ENCODE results near the gene CENATAC. TPM values are rescaled to one million over a fixed set of nuclear protein-coding genes. Genes with fewer than 3 reads are reported as not detected.
"Not testable (repeated sequence)": the region's sequence is repeated elsewhere in the genome, so short reads cannot be mapped to it uniquely, and the experiment has no call there.

CENATAC gene
- total RNA-seq, 1 experiment from 2014 or later = 18.0 TPM

GRCh38 chr11:119046489-119046888 lies 48.6 kb downstream of the CENATAC start:
- no peak for DNase-seq
- Histone ChIP-seq H3K4me3 (ENCODE audit: insufficient read depth, low read depth, low read length) (no peak overlapping the region), H3K36me3 (replicated peaks; ENCODE audit: control insufficient read depth, insufficient read depth, low read length) (peaks cover 44% of the 10 kb centered on the region), H3K27me3 (ENCODE audit: control insufficient read depth, insufficient read depth, low read length) (no peaks in the 10 kb centered on the region)

GRCh38 chr11:119047205-119047604 lies 49.3 kb downstream of the CENATAC start:
- Histone ChIP-seq H3K4me3 (ENCODE audit: insufficient read depth, low read depth, low read length) (no peak overlapping the region), H3K36me3 (replicated peaks; ENCODE audit: control insufficient read depth, insufficient read depth, low read length) (peaks cover 52% of the 10 kb centered on the region), H3K27me3 (ENCODE audit: control insufficient read depth, insufficient read depth, low read length) (no peaks in the 10 kb centered on the region)
- no peak for DNase-seq

- no peaks in the 10 kb centered on the region for H3K27me3 ChIP-seq (ENCODE audit: control insufficient read depth, insufficient read depth, low read length)
- peaks cover 63% of the 10 kb centered on the region for H3K36me3 ChIP-seq (replicated peaks; ENCODE audit: control insufficient read depth, insufficient read depth, low read length)
- DNase-seq = no peak
- no peak overlapping the region for H3K4me3 ChIP-seq (ENCODE audit: insufficient read depth, low read depth, low read length)
Measured at GRCh38 chr11:119048644-119049043, 50.7 kb downstream of the CENATAC start.

DNA sequence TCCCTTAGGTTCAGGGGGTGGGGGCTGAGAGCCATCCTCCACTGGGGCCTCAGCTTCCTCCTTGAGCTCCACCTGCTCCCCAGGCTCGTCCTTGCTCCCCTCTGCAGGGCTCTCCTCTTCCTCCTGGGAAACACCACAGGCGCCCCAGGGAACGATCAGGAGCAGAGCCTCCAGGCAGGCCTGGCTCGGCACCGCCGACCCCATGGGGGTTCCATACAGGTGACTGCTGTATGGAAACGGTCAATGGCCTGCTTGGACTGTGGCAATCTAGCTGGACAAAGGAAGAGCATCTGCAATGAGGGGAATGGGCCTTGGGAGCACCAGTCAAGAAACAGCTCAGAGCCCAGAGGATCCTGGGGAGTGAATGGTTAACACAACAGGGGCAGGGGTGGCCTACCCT lies 51.1 kb downstream of the CENATAC start:
- no peak for DNase-seq
- Histone ChIP-seq H3K36me3 (replicated peaks; ENCODE audit: control insufficient read depth, insufficient read depth, low read length) (peaks cover 67% of the 10 kb centered on the region), H3K27me3 (ENCODE audit: control insufficient read depth, insufficient read depth, low read length) (no peaks in the 10 kb centered on the region), H3K4me3 (ENCODE audit: insufficient read depth, low read depth, low read length) (no peak overlapping the region)

DNA sequence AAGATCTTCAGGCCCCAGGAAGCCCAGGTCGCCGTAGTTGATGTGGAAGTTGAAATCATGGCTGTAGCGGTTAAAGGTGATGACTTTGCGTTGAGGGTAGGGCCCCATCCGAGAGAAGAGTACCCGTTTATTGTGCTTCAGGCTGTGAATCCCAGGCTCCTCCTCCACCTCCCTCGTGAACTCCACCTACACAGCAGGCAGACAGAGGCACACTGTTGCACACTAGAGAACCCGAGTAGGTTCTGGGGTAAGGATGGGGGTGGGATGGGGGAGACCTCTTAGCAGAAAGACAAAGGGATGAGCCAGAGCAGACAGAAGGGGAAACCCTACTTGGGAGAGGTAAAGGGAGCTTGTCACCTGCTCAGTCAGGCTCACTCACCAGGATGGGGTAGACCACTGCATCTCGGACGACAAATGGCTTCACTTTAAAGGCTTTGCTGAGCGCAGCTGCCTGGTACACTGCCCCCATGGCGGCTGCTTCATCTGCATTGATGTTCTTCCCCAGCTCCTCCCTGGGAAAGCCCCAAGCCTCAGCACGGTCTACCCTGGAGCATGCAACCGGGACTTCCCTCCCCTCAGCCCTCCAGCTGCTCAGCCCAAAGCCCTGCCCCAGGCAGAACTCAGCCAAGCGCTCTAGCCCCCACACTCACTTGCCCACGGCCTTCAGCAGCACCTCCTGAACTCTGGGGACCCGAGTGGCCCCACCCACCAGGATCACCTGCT lies 53.7 kb downstream of the CENATAC start:
- H3K4me3 ChIP-seq (ENCODE audit: insufficient read depth, low read depth, low read length) = no peak overlapping the region
- no peak for DNase-seq
- H3K36me3 ChIP-seq (replicated peaks; ENCODE audit: control insufficient read depth, insufficient read depth, low read length) = peaks cover 69% of the 10 kb centered on the region
- H3K27me3 ChIP-seq (ENCODE audit: control insufficient read depth, insufficient read depth, low read length) = no peaks in the 10 kb centered on the region

DNA sequence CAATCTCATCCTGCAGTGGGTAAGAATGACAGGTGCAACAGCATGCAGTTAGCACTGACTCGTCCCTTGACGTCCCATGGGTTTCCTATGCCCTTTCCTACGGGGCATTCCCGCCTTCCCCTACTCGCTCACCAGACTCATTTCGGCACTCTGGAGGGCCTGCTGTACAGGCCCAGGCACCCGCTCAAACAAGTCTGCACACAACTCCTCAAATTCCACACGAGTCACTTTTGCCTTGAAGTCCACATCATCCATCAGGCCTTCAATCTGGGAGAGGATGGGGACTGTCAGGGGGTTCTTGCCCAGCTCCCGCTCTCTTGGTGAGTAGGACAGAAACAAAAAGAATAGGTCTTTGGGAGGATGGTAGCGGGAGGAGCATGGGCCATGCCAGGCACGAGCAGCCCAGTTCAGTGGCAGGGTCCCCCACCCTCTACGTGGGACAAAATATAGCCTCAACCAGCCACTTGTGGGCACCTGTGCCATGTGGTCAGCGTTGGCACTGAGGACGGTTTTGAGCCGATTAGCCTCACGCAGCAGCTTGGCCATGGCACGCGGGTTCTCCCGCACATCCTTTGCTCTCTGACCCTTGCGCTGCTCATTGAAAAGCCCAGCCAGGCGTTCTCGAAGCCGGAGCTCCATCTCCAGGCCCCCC lies 54.4 kb downstream of the CENATAC start:
- no peaks in the 10 kb centered on the region for H3K27me3 ChIP-seq (ENCODE audit: control insufficient read depth, insufficient read depth, low read length)
- no peak overlapping the region for H3K4me3 ChIP-seq (ENCODE audit: insufficient read depth, low read depth, low read length)
- peaks cover 66% of the 10 kb centered on the region for H3K36me3 ChIP-seq (replicated peaks; ENCODE audit: control insufficient read depth, insufficient read depth, low read length)
- no peak for DNase-seq

- peaks cover 48% of the 10 kb centered on the region for H3K36me3 ChIP-seq (replicated peaks; ENCODE audit: control insufficient read depth, insufficient read depth, low read length)
- no peak overlapping the region for H3K4me3 ChIP-seq (ENCODE audit: insufficient read depth, low read depth, low read length)
- no peak for DNase-seq
- H3K27me3 ChIP-seq (ENCODE audit: control insufficient read depth, insufficient read depth, low read length) = no peaks in the 10 kb centered on the region
Measured at GRCh38 chr11:119054418-119054817, 56.5 kb downstream of the CENATAC start.

GRCh38 chr11:119055901-119056300 lies 58.0 kb downstream of the CENATAC start:
- H3K36me3 ChIP-seq (replicated peaks; ENCODE audit: control insufficient read depth, insufficient read depth, low read length) = peaks cover 43% of the 10 kb centered on the region
- peak; percentile 50 for DNase-seq
- peak overlapping the region; percentile 83 for H3K4me3 ChIP-seq (ENCODE audit: insufficient read depth, low read depth, low read length)
- H3K27me3 ChIP-seq (ENCODE audit: control insufficient read depth, insufficient read depth, low read length) = no peaks in the 10 kb centered on the region

DNA sequence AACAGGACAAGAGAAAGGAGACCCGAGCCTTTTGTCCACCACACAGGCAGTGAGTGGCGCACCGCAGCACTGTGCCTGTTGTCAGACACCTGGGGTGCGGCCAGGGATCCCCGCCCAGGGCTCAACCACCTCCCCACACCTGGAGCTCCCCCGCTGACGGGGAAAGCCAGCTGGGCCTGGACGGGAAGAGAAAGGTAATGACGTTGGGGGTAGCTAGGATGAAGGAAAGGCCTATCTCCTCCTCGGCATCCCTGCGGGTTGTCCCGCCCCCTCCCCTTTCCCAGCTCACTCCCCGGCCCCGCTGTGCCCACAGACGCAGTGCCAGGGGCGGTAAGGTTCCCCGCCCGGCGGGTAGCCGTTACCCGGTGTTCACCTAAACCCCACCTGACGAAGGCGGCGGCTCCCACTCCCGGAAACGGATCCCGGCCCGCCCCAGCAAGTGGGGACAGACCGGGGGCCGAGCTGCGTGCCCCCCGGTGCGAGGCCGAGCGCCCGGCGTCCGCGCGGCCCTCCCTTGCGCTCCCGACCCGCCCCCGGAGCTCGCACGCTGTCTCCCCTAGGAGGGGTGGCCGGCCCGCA lies 58.6 kb downstream of the CENATAC start:
- peak; percentile 92 for DNase-seq
- peaks cover 37% of the 10 kb centered on the region for H3K36me3 ChIP-seq (replicated peaks; ENCODE audit: control insufficient read depth, insufficient read depth, low read length)
- H3K27me3 ChIP-seq (ENCODE audit: control insufficient read depth, insufficient read depth, low read length) = no peaks in the 10 kb centered on the region
- peak overlapping the region; percentile 83 for H3K4me3 ChIP-seq (ENCODE audit: insufficient read depth, low read depth, low read length)

DNA sequence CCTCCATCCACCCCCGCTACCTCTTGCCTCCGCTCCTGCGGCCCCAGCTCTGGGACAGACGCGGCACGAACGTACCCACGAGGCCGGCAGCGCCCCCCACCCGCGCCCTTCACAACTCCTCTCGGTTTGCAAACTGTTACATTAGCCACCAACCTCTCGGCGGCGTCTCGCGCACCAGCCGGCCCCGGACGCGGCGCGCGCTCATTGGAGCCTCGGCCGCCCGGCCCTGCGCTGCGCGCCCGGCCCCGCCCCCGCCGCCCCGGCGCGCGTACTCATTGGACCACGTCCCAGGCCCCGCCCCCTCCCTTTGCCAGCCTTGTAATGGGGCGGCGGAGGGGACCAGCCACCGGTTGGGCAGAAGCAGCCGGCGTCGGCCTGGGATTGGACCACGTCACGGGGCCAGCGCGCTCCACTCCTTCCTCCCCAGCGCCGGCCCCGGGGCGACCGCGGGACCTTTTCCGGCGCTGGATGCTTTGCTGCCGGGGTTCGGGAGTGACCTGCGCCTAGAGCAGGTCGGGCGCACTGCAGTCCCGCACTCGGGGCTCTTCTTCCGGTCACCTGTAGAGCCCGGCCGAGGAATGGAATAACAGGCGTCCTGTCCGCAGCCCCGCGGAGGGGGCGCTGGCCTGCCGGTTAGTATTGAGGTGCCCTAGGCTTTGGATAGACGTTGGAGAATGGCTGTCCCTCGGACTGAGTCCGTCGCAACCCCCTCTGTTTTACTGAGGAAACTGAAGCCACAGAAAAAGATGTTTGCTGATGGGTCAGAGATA lies 59.2 kb downstream of the CENATAC start, which contains the start of gene HYOU1:
HYOU1 (minus strand) TSS at position 206 of the 770 bp plus-strand sequence. CDS start 1,045 bp downstream, outside the sequence.
- Histone ChIP-seq H3K4me3 (ENCODE audit: insufficient read depth, low read depth, low read length) (peak within 1 kb of the TSS; percentile 83), H3K27me3 (ENCODE audit: control insufficient read depth, insufficient read depth, low read length) (no peaks in the 10 kb centered on the region), H3K36me3 (replicated peaks; ENCODE audit: control insufficient read depth, insufficient read depth, low read length) (peaks cover 30% of the 10 kb centered on the region)
- peak; percentile 100 for DNase-seq

DNA sequence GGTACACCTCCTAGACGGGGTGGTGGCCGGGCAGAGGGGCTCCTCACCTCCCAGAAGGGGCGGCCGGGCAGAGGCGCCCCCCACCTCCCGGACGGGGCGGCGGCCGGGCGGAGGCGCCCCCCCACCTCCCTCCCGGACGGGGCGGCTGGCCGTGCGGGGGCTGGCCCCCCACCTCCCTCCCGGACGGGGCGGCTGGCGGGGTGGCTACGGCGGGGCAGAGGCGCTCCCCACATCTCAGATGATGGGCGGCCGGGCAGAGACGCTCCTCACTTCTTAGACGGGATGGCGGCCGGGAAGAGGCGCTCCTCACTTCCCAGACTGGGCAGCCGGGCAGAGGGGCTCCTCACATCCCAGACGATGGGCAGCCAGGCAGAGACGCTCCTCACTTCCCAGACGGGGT lies 61.2 kb downstream of the CENATAC start:
- H3K36me3 ChIP-seq (replicated peaks; ENCODE audit: control insufficient read depth, insufficient read depth, low read length) = peaks cover 14% of the 10 kb centered on the region
- not testable (repeated sequence) for H3K27me3 ChIP-seq (ENCODE audit: control insufficient read depth, insufficient read depth, low read length); DNase-seq

DNA sequence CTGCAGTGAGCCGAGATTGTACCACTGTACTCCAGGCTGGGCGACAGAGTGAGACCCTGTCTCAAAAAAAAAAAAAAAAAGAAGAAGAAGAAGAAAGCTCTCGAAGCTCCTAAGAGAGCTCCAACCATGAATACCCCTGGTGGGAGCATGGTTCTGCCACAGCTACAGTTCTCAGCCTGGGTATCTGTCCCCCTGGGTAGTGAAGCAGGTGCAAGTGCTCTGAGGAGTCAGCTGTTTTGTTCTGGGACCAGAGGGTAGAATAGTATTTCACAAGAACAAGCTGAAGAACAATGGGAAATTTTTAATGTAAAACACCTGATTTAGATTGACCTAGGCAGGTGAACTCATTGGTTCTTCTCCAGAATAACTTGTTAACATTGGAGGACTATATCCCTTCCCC lies 63.3 kb downstream of the CENATAC start:
- DNase-seq = no peak
- H3K4me3 ChIP-seq (ENCODE audit: insufficient read depth, low read depth, low read length) = no peak overlapping the region
- no peaks in the 10 kb centered on the region for H3K27me3 ChIP-seq (ENCODE audit: control insufficient read depth, insufficient read depth, low read length)
- no peaks in the 10 kb centered on the region for H3K36me3 ChIP-seq (replicated peaks; ENCODE audit: control insufficient read depth, insufficient read depth, low read length)

More for the DNA sequence above, 61.2 kb downstream of the CENATAC start:
- not testable (repeated sequence) for H3K4me3 ChIP-seq (ENCODE audit: insufficient read depth, low read depth, low read length)

DNA sequence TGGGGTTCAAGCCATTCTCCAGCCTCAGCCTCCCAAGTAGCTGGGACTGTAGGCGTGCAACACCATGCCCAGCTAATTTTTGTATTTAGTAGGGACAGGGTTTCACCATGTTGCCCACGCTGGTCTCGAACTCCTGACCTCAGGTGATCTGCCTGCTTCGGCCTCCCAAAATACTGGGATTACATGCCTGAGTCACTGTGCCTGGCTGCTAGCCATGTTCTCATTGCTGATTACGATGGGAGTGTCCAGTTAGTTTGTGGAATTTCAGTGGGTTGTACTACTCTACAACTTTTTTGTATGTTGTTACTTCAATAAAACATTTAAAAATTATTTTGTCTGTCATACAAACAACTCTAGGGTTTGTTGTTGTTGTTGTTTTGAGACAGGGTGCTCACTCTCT lies 64.8 kb downstream of the CENATAC start:
- no peak for DNase-seq
- no peaks in the 10 kb centered on the region for H3K36me3 ChIP-seq (replicated peaks; ENCODE audit: control insufficient read depth, insufficient read depth, low read length)

DNA sequence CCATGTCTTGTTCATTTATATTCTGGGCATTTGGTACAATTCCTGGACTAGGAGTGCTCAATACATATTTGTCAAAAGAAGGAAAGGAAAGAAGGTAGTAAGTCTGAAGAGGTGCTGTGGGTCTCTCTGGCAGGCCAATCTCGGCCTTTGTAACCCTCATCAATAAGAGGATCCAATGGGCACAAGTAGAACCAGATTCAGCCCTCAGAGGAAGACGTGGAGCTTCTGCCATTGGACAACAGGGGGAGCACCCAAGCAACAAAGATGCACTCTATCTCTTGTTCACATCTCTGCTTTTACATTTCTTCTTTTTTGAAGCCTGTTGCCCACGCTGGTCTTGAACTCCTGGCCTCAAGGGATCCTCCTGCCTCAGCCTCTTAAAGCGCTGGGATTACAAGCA lies 67.4 kb downstream of the CENATAC start:
- Histone ChIP-seq H3K4me3 (ENCODE audit: insufficient read depth, low read depth, low read length) (no peak overlapping the region), H3K27me3 (ENCODE audit: control insufficient read depth, insufficient read depth, low read length) (no peaks in the 10 kb centered on the region), H3K36me3 (replicated peaks; ENCODE audit: control insufficient read depth, insufficient read depth, low read length) (peaks cover 2% of the 10 kb centered on the region; the same call in 1 of the 2 replicates)
- DNase-seq = peak; percentile 71

More for the DNA sequence above, 64.8 kb downstream of the CENATAC start:
- no peaks in the 10 kb centered on the region for H3K27me3 ChIP-seq (ENCODE audit: control insufficient read depth, insufficient read depth, low read length)
- no peak overlapping the region for H3K4me3 ChIP-seq (ENCODE audit: insufficient read depth, low read depth, low read length)

Measured in H7 (cell line).